ENCODE data around the gene ZMPSTE24. TPM values are rescaled to one million over a fixed set of nuclear protein-coding genes. Genes with fewer than 3 reads are reported as not detected.

Gene ZMPSTE24
- total RNA-seq, 3 donors from 2014 or later (not counting 1 experiment from before 2014, with no cell fraction given) = 15.3 to 19.5 (median 19.3) TPM

DNA sequence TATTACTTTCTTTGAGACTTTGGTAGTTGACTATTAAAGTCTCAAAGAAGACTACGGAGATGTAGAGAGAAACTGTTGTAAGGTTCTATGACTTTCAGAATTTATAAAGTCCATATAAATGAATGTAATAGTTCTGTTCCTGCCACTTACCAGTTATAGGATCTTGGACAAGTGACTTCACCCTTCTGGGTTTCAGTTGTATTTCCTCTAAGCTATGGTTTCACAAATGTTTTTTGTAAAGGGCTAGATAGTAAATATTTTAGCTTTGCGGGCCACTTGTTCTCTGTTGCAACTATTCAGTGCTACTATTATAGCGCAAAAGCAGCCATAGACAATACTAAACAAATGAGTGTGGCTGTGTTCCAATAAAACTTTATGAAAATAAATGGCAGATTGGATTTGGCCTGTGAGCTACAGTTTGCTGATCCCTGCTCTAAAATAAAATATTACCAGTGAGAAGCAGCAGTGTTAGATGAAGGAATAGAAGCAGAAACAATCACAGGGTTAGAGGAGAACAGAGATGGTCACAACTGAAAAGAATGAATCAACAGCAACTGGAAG is 14.7 kb downstream of the ZMPSTE24 start:
- ATAC-seq (no peak), DNase-seq (no peak)
- Histone ChIP-seq H3K27ac (ENCODE audit: low read length) (no peak overlapping the region), H3K36me3 (ENCODE audit: control insufficient read depth, insufficient read depth, low read length) (peaks cover 64% of the 10 kb centered on the region), H3K27me3 (ENCODE audit: control insufficient read depth, insufficient read depth, low read length) (no peaks in the 10 kb centered on the region), H3K9me3 (ENCODE audit: control insufficient read depth, insufficient read depth, low read length) (no peaks in the 10 kb centered on the region), H3K4me1 (ENCODE audit: control insufficient read depth, insufficient read depth, low read length) (no peaks in the 10 kb centered on the region), H3K4me3 (ENCODE audit: low read length) (no peak overlapping the region)
- peaks cover 8% of the 10 kb centered on the region for H3K36me3 Mint-ChIP-seq
- 74% methylated on average over 2 of the region's 3 CpGs for WGBS (ENCODE audit: insufficient coverage)
- H3K27me3 Mint-ChIP-seq (ENCODE audit: low read depth in 2 of 2) = no peaks in the 10 kb centered on the region
- TF ChIP-seq CTCF (IDR thresholded peaks at IDR 0.05) = no peak
- no peak overlapping the region for H3K4me3 Mint-ChIP-seq
- peaks cover 0 to 11% of the 10 kb centered on the region in 2 donors for H3K4me1 Mint-ChIP-seq
- no peaks in the 10 kb centered on the region for H3K9me3 Mint-ChIP-seq
- intact Hi-C loops (cut with micrococcal nuclease) = no loop called here
- H3K27ac Mint-ChIP-seq = no peak overlapping the region

GRCh38 chr1:40273547-40274166 is 15.6 kb downstream of the ZMPSTE24 start:
- DNase-seq = no peak
- 90% methylated on average over 1 of the region's 4 CpGs for whole genome bisulfite sequencing (ENCODE audit: insufficient coverage)
- Mint-ChIP-seq H3K27ac (no peak overlapping the region), H3K27me3 (ENCODE audit: low read depth in 2 of 2) (no peaks in the 10 kb centered on the region), H3K4me3 (no peak overlapping the region), H3K4me1 (peaks cover 0 to 11% of the 10 kb centered on the region in 2 donors), H3K36me3 (peaks cover 8% of the 10 kb centered on the region), H3K9me3 (no peaks in the 10 kb centered on the region)
- intact Hi-C loops (cut with micrococcal nuclease) = no loop called here
- H3K9me3 ChIP-seq (ENCODE audit: control insufficient read depth, insufficient read depth, low read length) = no peaks in the 10 kb centered on the region
- no peaks in the 10 kb centered on the region for H3K4me1 ChIP-seq (ENCODE audit: control insufficient read depth, insufficient read depth, low read length)
- H3K27ac ChIP-seq (ENCODE audit: low read length) = no peak overlapping the region
- TF ChIP-seq CTCF (IDR thresholded peaks at IDR 0.05) = no peak
- peaks cover 55% of the 10 kb centered on the region for H3K36me3 ChIP-seq (ENCODE audit: control insufficient read depth, insufficient read depth, low read length)
- ATAC-seq = no peak
- H3K4me3 ChIP-seq (ENCODE audit: low read length) = no peak overlapping the region
- no peaks in the 10 kb centered on the region for H3K27me3 ChIP-seq (ENCODE audit: control insufficient read depth, insufficient read depth, low read length)

DNA sequence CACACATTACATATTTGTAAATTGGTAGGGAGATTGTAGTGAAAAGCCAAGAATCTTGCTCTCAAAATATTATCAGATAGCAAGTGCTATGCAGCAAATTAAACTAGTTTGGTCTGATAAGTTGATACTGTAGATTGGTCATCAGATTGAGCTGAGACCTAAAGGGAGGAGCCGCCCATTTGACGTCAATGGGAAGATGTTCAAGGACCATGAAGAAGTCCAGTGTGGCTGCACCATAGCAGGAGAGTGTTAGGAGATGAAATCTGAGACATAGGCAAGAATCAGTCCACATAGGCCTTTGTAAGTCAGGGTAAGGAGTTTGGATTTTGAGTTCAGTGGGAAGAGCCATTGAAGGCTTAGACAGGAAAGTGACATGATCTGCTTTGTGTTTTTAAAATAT is 16.3 kb downstream of the ZMPSTE24 start:
- intact Hi-C loops (cut with micrococcal nuclease) = no loop called here
- TF ChIP-seq CTCF (IDR thresholded peaks at IDR 0.05) = no peak
- H3K9me3 Mint-ChIP-seq = no peaks in the 10 kb centered on the region
- H3K4me1 Mint-ChIP-seq = peaks cover 0 to 11% of the 10 kb centered on the region in 2 donors
- H3K27ac ChIP-seq (ENCODE audit: low read length) = no peak overlapping the region
- no peak overlapping the region for H3K4me3 Mint-ChIP-seq
- 98% methylated on average over 2 of the region's 2 CpGs for WGBS (ENCODE audit: insufficient coverage)
- H3K9me3 ChIP-seq (ENCODE audit: control insufficient read depth, insufficient read depth, low read length) = no peaks in the 10 kb centered on the region
- no peak overlapping the region for H3K4me3 ChIP-seq (ENCODE audit: low read length)
- no peak for ATAC-seq
- H3K27ac Mint-ChIP-seq = no peak overlapping the region
- H3K4me1 ChIP-seq (ENCODE audit: control insufficient read depth, insufficient read depth, low read length) = no peaks in the 10 kb centered on the region
- peaks cover 8% of the 10 kb centered on the region for H3K36me3 Mint-ChIP-seq
- H3K27me3 Mint-ChIP-seq (ENCODE audit: low read depth in 2 of 2) = no peaks in the 10 kb centered on the region
- H3K36me3 ChIP-seq (ENCODE audit: control insufficient read depth, insufficient read depth, low read length) = peaks cover 52% of the 10 kb centered on the region
- no peaks in the 10 kb centered on the region for H3K27me3 ChIP-seq (ENCODE audit: control insufficient read depth, insufficient read depth, low read length)
- no peak for DNase-seq

- WGBS (ENCODE audit: insufficient coverage) = 96% methylated on average over 3 of the region's 3 CpGs
- no peaks in the 10 kb centered on the region for H3K27me3 ChIP-seq (ENCODE audit: control insufficient read depth, insufficient read depth, low read length)
- no peak for ATAC-seq
- H3K9me3 ChIP-seq (ENCODE audit: control insufficient read depth, insufficient read depth, low read length) = no peaks in the 10 kb centered on the region
- no peaks in the 10 kb centered on the region for H3K4me1 ChIP-seq (ENCODE audit: control insufficient read depth, insufficient read depth, low read length)
- Mint-ChIP-seq H3K4me1 (peaks cover 0 to 5% of the 10 kb centered on the region in 2 donors), H3K9me3 (no peaks in the 10 kb centered on the region), H3K4me3 (no peak overlapping the region), H3K27ac (no peak overlapping the region), H3K36me3 (peaks cover 10% of the 10 kb centered on the region), H3K27me3 (ENCODE audit: low read depth in 2 of 2) (no peaks in the 10 kb centered on the region)
- H3K4me3 ChIP-seq (ENCODE audit: low read length) = no peak overlapping the region
- H3K36me3 ChIP-seq (ENCODE audit: control insufficient read depth, insufficient read depth, low read length) = peaks cover 42% of the 10 kb centered on the region
- DNase-seq = no peak
- TF ChIP-seq CTCF (IDR thresholded peaks at IDR 0.05) = no peak
- intact Hi-C loops (cut with micrococcal nuclease) = no loop called here
- no peak overlapping the region for H3K27ac ChIP-seq (ENCODE audit: low read length)
Measured at GRCh38 chr1:40276122-40276521, 18.1 kb downstream of the ZMPSTE24 start.
